AML-193 (cell line): ENCODE data around the gene GPC3.
"Not testable (repeated sequence)": the region's sequence is repeated elsewhere in the genome, so short reads cannot be mapped to it uniquely, and the experiment has no call there.

Source experiments
- DNase-seq, 2 experiments: peaks; one replicate each; lab custom pipeline; 2025; lab: John Stamatoyannopoulos, UW

Gene GPC3

GRCh38 chrX:133762976-133763548, 222.3 kb downstream of the GPC3 start:
- not testable (repeated sequence) for DNase-seq

- DNase-seq, result no peak
Observed at GRCh38 chrX:133754657-133755056, 230.7 kb downstream of the GPC3 start.

GRCh38 chrX:133749951-133750350, 235.4 kb downstream of the GPC3 start:
- DNase-seq, result no peak

- DNase-seq, result no peak
Observed at GRCh38 chrX:133749370-133749769, 236.0 kb downstream of the GPC3 start.

GRCh38 chrX:133747196-133747595, 238.2 kb downstream of the GPC3 start:
- no peak for DNase-seq

GRCh38 chrX:133746593-133746992, 238.8 kb downstream of the GPC3 start:
- DNase-seq, result no peak

- no peak for DNase-seq
Observed at GRCh38 chrX:133745349-133745748, 240.0 kb downstream of the GPC3 start.

GRCh38 chrX:133742602-133743305, 242.6 kb downstream of the GPC3 start:
- no peak for DNase-seq

GRCh38 chrX:133741303-133741702, 244.1 kb downstream of the GPC3 start:
- DNase-seq, result no peak

- no peak for DNase-seq
Observed at GRCh38 chrX:133726642-133727041, 258.8 kb downstream of the GPC3 start.

GRCh38 chrX:133726211-133726630, 259.2 kb downstream of the GPC3 start:
- DNase-seq, result no peak

- no peak for DNase-seq
Observed at GRCh38 chrX:133723930-133724329, 261.5 kb downstream of the GPC3 start.

- no peak for DNase-seq
Observed at GRCh38 chrX:133722756-133723155, 262.6 kb downstream of the GPC3 start.

GRCh38 chrX:133720269-133720668, 265.1 kb downstream of the GPC3 start:
- not testable (repeated sequence) for DNase-seq

- no peak for DNase-seq
Observed at GRCh38 chrX:133715715-133716114, 269.7 kb downstream of the GPC3 start.

GRCh38 chrX:133709501-133709900, 275.9 kb downstream of the GPC3 start:
- no peak for DNase-seq

- DNase-seq, result no peak
Observed at GRCh38 chrX:133706890-133707289, 278.5 kb downstream of the GPC3 start.

GRCh38 chrX:133702230-133702629, 283.2 kb downstream of the GPC3 start:
- DNase-seq, result no peak

- DNase-seq, result no peak
Observed at GRCh38 chrX:133699023-133699728, 286.2 kb downstream of the GPC3 start.

GRCh38 chrX:133698298-133698697, 287.1 kb downstream of the GPC3 start:
- DNase-seq, result no peak

GRCh38 chrX:133697656-133698055, 287.7 kb downstream of the GPC3 start:
- DNase-seq, result no peak

GRCh38 chrX:133689997-133690599, 295.3 kb downstream of the GPC3 start:
- DNase-seq, result no peak

GRCh38 chrX:133685822-133686221, 299.6 kb downstream of the GPC3 start:
- DNase-seq, result no peak
